Measurements from ENCODE around the gene SNAPC3. TPM values are rescaled to one million over a fixed set of nuclear protein-coding genes. Genes with fewer than 3 reads are reported as not detected.
"Not testable (repeated sequence)": the region's sequence is repeated elsewhere in the genome, so short reads cannot be mapped to it uniquely, and the experiment has no call there.

Gene SNAPC3
- total and polyA plus RNA-seq, 7 experiments from 2014 or later, result 10.1 to 44.4 (median 13.9) TPM

DNA sequence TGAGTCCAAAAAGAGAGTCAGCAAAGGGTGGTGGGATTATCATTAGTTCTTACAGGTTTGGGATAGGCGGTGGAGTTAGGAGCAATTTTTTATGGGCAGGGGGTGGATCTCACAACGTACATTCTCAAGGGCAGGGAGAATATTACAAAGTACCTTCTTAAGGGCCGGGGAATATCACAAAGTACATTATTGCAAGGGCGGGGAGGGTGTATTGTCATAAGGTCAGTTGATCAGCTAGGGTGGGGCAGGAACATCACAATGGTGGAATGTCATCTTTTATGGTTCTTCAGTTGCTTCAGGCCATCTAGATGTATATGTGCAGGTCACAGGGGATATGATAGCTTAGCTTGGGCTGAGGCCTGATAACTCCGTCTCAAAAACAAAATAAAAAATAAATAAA lies 42.8 kb upstream of the SNAPC3 start:
- H3K4me1 ChIP-seq (ENCODE audit: control insufficient read depth in 2 of 2, insufficient read depth in 2 of 2, low read length in 2 of 2); DNase-seq; CTCF ChIA-PET; POLR2A ChIA-PET; H3K4me3 Mint-ChIP-seq; ATAC-seq; H3K9me3 ChIP-seq (ENCODE audit: control insufficient read depth in 2 of 3, low read length in 3 of 3); intact Hi-C loops (cut with micrococcal nuclease); H3K36me3 ChIP-seq (ENCODE audit: control insufficient read depth in 2 of 3, insufficient read depth in 3 of 3, low read length in 3 of 3); H3K4me3 ChIP-seq (ENCODE audit: low read length); H3K27me3 ChIP-seq (ENCODE audit: control insufficient read depth in 2 of 2, insufficient read depth in 2 of 2, low read length in 2 of 2); H3K4me1 Mint-ChIP-seq; H3K27ac ChIP-seq (ENCODE audit: low read depth, low read length); H3K27ac Mint-ChIP-seq: not testable (repeated sequence)
- Mint-ChIP-seq H3K36me3 (peaks cover 0 to 13% (median 4%) of the 10 kb centered on the region in 5 donors), H3K27me3 (peaks cover 0 to 27% (median 12%) of the 10 kb centered on the region in 5 donors), H3K9me3 (peaks cover 0 to 17% (median 2%) of the 10 kb centered on the region in 11 donors)

DNA sequence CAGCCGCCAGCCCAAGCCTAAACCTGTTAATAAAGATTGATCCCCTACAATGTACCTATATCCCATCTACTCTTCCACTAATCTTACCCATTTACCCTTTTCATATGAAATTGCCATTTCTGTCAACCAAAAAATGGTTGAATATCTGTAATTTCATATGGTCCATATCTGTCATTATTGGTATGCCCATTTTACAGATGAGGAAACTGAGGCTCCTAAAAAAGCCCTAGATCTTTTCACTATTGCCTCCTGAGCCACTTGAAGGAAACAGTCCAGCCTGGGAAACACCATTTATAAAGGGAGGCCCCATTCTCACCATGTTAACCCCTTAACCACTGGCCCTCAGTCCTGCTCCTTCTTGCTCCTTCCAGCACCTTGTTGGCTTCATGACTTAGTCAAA lies 41.2 kb upstream of the SNAPC3 start:
- peaks cover 0 to 27% (median 12%) of the 10 kb centered on the region in 5 donors for H3K27me3 Mint-ChIP-seq
- Histone ChIP-seq H3K4me1 (ENCODE audit: control insufficient read depth in 2 of 2, insufficient read depth in 2 of 2, low read length in 2 of 2) (no peaks in the 10 kb centered on the region), H3K4me3 (ENCODE audit: low read length) (no peak overlapping the region), H3K36me3 (ENCODE audit: control insufficient read depth in 2 of 3, insufficient read depth in 3 of 3, low read length in 3 of 3) (no peaks in the 10 kb centered on the region), H3K27ac (ENCODE audit: low read depth, low read length) (no peak overlapping the region), H3K27me3 (ENCODE audit: control insufficient read depth in 2 of 2, insufficient read depth in 2 of 2, low read length in 2 of 2) (no peaks in the 10 kb centered on the region), H3K9me3 (ENCODE audit: control insufficient read depth in 2 of 3, low read length in 3 of 3) (no peaks in the 10 kb centered on the region)
- H3K27ac Mint-ChIP-seq, result no peak overlapping the region
- peaks cover 0 to 6% (median 0%) of the 10 kb centered on the region in 11 donors for H3K9me3 Mint-ChIP-seq
- ATAC-seq (no peak), DNase-seq (no peak)
- ChIA-PET CTCF (no interaction called here), POLR2A (no interaction called here)
- H3K4me3 Mint-ChIP-seq, result no peak overlapping the region
- intact Hi-C loops (cut with micrococcal nuclease), result no loop called here
- peaks cover 0 to 4% (median 0%) of the 10 kb centered on the region in 7 donors for H3K4me1 Mint-ChIP-seq
- H3K36me3 Mint-ChIP-seq, result peaks cover 0 to 5% (median 0%) of the 10 kb centered on the region in 5 donors

- no peak for ATAC-seq
These were observed 36.2 kb upstream of the SNAPC3 start for GRCh38 chr9:15386465-15386864.

GRCh38 chr9:15389173-15389572 lies 33.5 kb upstream of the SNAPC3 start:
- no peak for ATAC-seq
- no peak overlapping the region for H3K4me3 Mint-ChIP-seq
- intact Hi-C loops (cut with micrococcal nuclease), result no loop called here
- H3K27me3 ChIP-seq (ENCODE audit: control insufficient read depth in 2 of 2, insufficient read depth in 2 of 2, low read length in 2 of 2), result no peaks in the 10 kb centered on the region
- ChIA-PET CTCF (no interaction called here), POLR2A (no interaction called here)
- no peaks in the 10 kb centered on the region for H3K36me3 Mint-ChIP-seq
- peaks cover 0 to 4% (median 0%) of the 10 kb centered on the region in 7 donors for H3K4me1 Mint-ChIP-seq
- H3K9me3 ChIP-seq (ENCODE audit: control insufficient read depth in 2 of 3, low read length in 3 of 3), result no peaks in the 10 kb centered on the region
- H3K36me3 ChIP-seq (ENCODE audit: control insufficient read depth in 2 of 3, insufficient read depth in 3 of 3, low read length in 3 of 3), result no peaks in the 10 kb centered on the region
- peak overlapping the region in 1 of 9 donors; percentile 52 for H3K27ac Mint-ChIP-seq
- no peaks in the 10 kb centered on the region for H3K4me1 ChIP-seq (ENCODE audit: control insufficient read depth in 2 of 2, insufficient read depth in 2 of 2, low read length in 2 of 2)
- H3K27me3 Mint-ChIP-seq, result no peaks in the 10 kb centered on the region
- DNase-seq, result no peak
- H3K27ac ChIP-seq (ENCODE audit: low read depth, low read length), result no peak overlapping the region
- H3K4me3 ChIP-seq (ENCODE audit: low read length), result no peak overlapping the region
- H3K9me3 Mint-ChIP-seq, result no peaks in the 10 kb centered on the region

More at GRCh38 chr9:15386465-15386864, 36.2 kb upstream of the SNAPC3 start:
- ChIA-PET CTCF (no interaction called here), POLR2A (no interaction called here)
- Mint-ChIP-seq H3K4me3 (peak overlapping the region in 1 of 10 donors; percentile 36), H3K27ac (no peak overlapping the region), H3K36me3 (no peaks in the 10 kb centered on the region), H3K27me3 (peaks cover 0 to 7% (median 1%) of the 10 kb centered on the region in 5 donors), H3K9me3 (no peaks in the 10 kb centered on the region), H3K4me1 (peaks cover 0 to 4% (median 0%) of the 10 kb centered on the region in 7 donors)
- H3K27me3 ChIP-seq (ENCODE audit: control insufficient read depth in 2 of 2, insufficient read depth in 2 of 2, low read length in 2 of 2), result no peaks in the 10 kb centered on the region
- H3K4me1 ChIP-seq (ENCODE audit: control insufficient read depth in 2 of 2, insufficient read depth in 2 of 2, low read length in 2 of 2), result no peaks in the 10 kb centered on the region
- H3K27ac ChIP-seq (ENCODE audit: low read depth, low read length), result no peak overlapping the region
- H3K9me3 ChIP-seq (ENCODE audit: control insufficient read depth in 2 of 3, low read length in 3 of 3), result no peaks in the 10 kb centered on the region
- intact Hi-C loops (cut with micrococcal nuclease), result no loop called here
- DNase-seq, result no peak
- no peak overlapping the region for H3K4me3 ChIP-seq (ENCODE audit: low read length)
- H3K36me3 ChIP-seq (ENCODE audit: control insufficient read depth in 2 of 3, insufficient read depth in 3 of 3, low read length in 3 of 3), result no peaks in the 10 kb centered on the region

DNA sequence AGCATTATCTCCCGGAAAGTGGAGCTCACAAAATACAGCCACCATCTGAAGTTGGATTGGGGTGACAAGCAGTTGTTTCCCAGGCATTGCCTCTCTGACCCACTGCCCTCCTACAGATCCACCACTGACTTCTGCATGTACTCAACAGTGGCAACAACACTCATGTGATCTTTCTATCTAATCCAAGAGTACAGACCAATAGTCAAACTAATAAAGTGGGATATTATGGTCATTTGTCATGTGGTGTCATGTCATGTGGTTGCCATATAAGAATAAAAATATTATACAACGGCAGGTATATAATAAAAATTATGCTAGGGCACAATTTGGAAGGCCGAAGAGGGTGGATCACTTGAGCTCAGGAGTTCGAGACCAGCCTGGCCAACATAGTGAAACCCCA lies 33.0 kb upstream of the SNAPC3 start:
- no peaks in the 10 kb centered on the region for H3K9me3 Mint-ChIP-seq
- POLR2A ChIA-PET, result no interaction called here

DNA sequence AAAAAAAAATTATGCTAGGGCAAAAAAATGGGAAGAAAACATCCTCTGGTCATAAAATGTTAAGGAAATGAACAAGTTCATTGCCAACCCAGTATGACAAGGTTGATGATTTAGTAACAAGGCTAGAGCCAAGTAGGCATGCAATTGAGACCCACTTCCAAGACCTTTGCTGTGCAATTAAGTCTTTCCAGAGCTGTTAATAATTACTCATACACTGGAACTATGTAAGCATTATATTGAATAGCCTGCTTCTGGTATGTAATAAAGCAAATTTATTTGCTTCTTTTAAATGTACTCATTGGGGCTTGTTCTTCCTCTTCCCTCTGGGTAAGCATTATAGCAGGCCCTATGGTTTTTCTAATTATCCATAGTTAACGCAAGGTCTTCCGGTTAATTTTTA lies 32.5 kb upstream of the SNAPC3 start:
- Mint-ChIP-seq H3K27me3 (no peaks in the 10 kb centered on the region), H3K27ac (no peak overlapping the region)
- intact Hi-C loops (cut with micrococcal nuclease), result no loop called here

More for the DNA sequence above, 33.0 kb upstream of the SNAPC3 start:
- Mint-ChIP-seq H3K4me1 (peaks cover 0 to 4% (median 0%) of the 10 kb centered on the region in 7 donors), H3K27me3 (no peaks in the 10 kb centered on the region), H3K4me3 (no peak overlapping the region), H3K36me3 (no peaks in the 10 kb centered on the region), H3K27ac (no peak overlapping the region)
- no peaks in the 10 kb centered on the region for H3K4me1 ChIP-seq (ENCODE audit: control insufficient read depth in 2 of 2, insufficient read depth in 2 of 2, low read length in 2 of 2)
- DNase-seq, result no peak
- CTCF ChIA-PET, result no interaction called here
- ATAC-seq, result no peak
- no peak overlapping the region for H3K4me3 ChIP-seq (ENCODE audit: low read length)
- H3K27me3 ChIP-seq (ENCODE audit: control insufficient read depth in 2 of 2, insufficient read depth in 2 of 2, low read length in 2 of 2), result no peaks in the 10 kb centered on the region
- no peaks in the 10 kb centered on the region for H3K9me3 ChIP-seq (ENCODE audit: control insufficient read depth in 2 of 3, low read length in 3 of 3)
- no peaks in the 10 kb centered on the region for H3K36me3 ChIP-seq (ENCODE audit: control insufficient read depth in 2 of 3, insufficient read depth in 3 of 3, low read length in 3 of 3)
- no peak overlapping the region for H3K27ac ChIP-seq (ENCODE audit: low read depth, low read length)
- intact Hi-C loops (cut with micrococcal nuclease), result no loop called here

GRCh38 chr9:15392363-15392762 lies 30.3 kb upstream of the SNAPC3 start:
- H3K9me3 Mint-ChIP-seq, result no peaks in the 10 kb centered on the region
- Histone ChIP-seq H3K4me1 (ENCODE audit: control insufficient read depth in 2 of 2, insufficient read depth in 2 of 2, low read length in 2 of 2) (no peaks in the 10 kb centered on the region), H3K27ac (ENCODE audit: low read depth, low read length) (no peak overlapping the region), H3K27me3 (ENCODE audit: control insufficient read depth in 2 of 2, insufficient read depth in 2 of 2, low read length in 2 of 2) (no peaks in the 10 kb centered on the region), H3K4me3 (ENCODE audit: low read length) (no peak overlapping the region), H3K9me3 (ENCODE audit: control insufficient read depth in 2 of 3, low read length in 3 of 3) (no peaks in the 10 kb centered on the region), H3K36me3 (ENCODE audit: control insufficient read depth in 2 of 3, insufficient read depth in 3 of 3, low read length in 3 of 3) (no peaks in the 10 kb centered on the region)
- ATAC-seq, result no peak
- no peak overlapping the region for H3K27ac Mint-ChIP-seq
- H3K36me3 Mint-ChIP-seq, result no peaks in the 10 kb centered on the region
- H3K27me3 Mint-ChIP-seq, result no peaks in the 10 kb centered on the region
- ChIA-PET POLR2A (no interaction called here), CTCF (no interaction called here)
- H3K4me1 Mint-ChIP-seq, result no peaks in the 10 kb centered on the region
- DNase-seq, result no peak
- intact Hi-C loops (cut with micrococcal nuclease), result no loop called here
- no peak overlapping the region for H3K4me3 Mint-ChIP-seq

More for the DNA sequence above, 32.5 kb upstream of the SNAPC3 start:
- no peak for ATAC-seq
- no peak for DNase-seq
- CTCF ChIA-PET, result no interaction called here
- Histone ChIP-seq H3K36me3 (ENCODE audit: control insufficient read depth in 2 of 3, insufficient read depth in 3 of 3, low read length in 3 of 3) (no peaks in the 10 kb centered on the region), H3K27me3 (ENCODE audit: control insufficient read depth in 2 of 2, insufficient read depth in 2 of 2, low read length in 2 of 2) (no peaks in the 10 kb centered on the region), H3K4me3 (ENCODE audit: low read length) (no peak overlapping the region), H3K4me1 (ENCODE audit: control insufficient read depth in 2 of 2, insufficient read depth in 2 of 2, low read length in 2 of 2) (no peaks in the 10 kb centered on the region), H3K9me3 (ENCODE audit: control insufficient read depth in 2 of 3, low read length in 3 of 3) (no peaks in the 10 kb centered on the region), H3K27ac (ENCODE audit: low read depth, low read length) (no peak overlapping the region)
- POLR2A ChIA-PET, result no interaction called here
- no peak overlapping the region for H3K4me3 Mint-ChIP-seq
- peaks cover 0 to 4% (median 0%) of the 10 kb centered on the region in 7 donors for H3K4me1 Mint-ChIP-seq
- H3K9me3 Mint-ChIP-seq, result no peaks in the 10 kb centered on the region
- no peaks in the 10 kb centered on the region for H3K36me3 Mint-ChIP-seq

Measured in naive thymus-derived CD4-positive, alpha-beta T cell (primary cell).